HAP-1 (cell line): ENCODE data around the gene RPS5.

Experiments used
- DNase-seq, 2 experiments: peaks; one replicate each; pipeline ENCODE4 v3.0.0-alpha.2; 2016 to 2020; ENCODE audit warnings: low spot score in 2 of 2
- H3K27me3 ChIP-seq: fragments of 250-450 bp; sonication (Bioruptor Pico); 2 replicates; pipeline ENCODE4 v1.5.1; 2020; ENCODE audit warnings: low read depth, mild to moderate bottlenecking, moderate library complexity
- H3K36me3 ChIP-seq: fragments of 250-450 bp; sonication (Bioruptor Pico); replicated peaks from 2 replicates; pipeline ENCODE4 v1.5.1; 2020; ENCODE audit warnings: mild to moderate bottlenecking
- H3K4me1 ChIP-seq: fragments of 250-450 bp; sonication (Bioruptor Pico); 2 replicates; pipeline ENCODE4 v1.5.1; 2020; ENCODE audit warnings: mild to moderate bottlenecking
- H3K4me3 ChIP-seq: fragments of 250-450 bp; sonication (Bioruptor Pico); 2 replicates; pipeline ENCODE4 v1.5.1; 2020; ENCODE audit warnings: mild to moderate bottlenecking, moderate library complexity
- H3K9me3 ChIP-seq: fragments of 250-450 bp; sonication (Bioruptor Pico); 2 replicates; pipeline ENCODE4 v1.5.1; 2020; ENCODE audit warnings: mild to moderate bottlenecking, moderate library complexity
- in situ Hi-C: fragments of 300-500 bp; cut with MboI; formaldehyde crosslinking; loops from 3 replicates; pipeline ENCODE4 v1.14.3; 2020; ENCODE audit warnings: low sequenced_read_pairs, inconsistent platforms, mixed read lengths

The RPS5 gene

DNA sequence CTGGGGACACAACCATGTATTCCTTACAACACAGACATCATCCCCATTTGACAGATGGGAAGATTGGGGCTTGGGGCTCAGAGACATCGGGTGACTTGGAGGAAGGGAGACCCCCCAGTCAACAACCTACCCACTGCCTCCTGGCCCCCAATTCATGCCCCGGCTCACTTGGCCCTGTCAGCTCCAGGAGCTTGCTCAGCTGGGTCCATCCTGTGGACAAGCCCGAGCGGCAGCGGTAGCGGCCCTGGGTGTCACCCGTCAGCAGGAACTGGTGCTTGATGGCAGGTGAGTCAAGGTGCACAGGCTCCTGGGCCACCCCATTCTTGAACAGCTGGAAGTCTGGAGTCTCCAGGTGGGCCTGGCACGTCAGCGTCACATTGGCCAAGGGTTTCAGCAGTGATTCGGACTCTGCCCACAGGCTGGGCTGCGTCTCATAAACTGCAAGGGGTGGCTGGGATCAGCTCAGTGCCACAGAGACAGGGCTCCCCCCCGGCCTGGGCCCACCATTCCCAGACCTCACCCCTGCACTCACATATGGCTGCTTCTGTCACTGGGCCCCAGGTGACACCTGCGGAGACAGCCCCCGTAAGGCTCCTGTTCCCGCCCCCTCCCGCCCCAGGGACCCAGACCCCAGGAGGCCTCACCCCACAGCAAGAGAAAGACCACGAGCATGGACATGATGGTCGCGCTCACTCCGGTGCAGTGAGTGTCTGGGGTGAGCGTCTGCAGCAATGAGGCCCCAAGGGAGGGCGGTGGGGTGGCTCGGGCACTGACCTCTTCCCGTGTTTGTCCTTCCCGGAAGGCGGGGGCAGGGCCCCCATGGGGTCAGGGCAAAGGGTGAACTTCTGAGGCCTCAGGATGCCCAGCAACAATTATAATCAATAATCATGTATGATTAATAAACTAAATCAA lies 34.1 kb upstream of the RPS5 start, which contains the start of gene A1BG:
Gene A1BG, minus strand, starts transcription at position 733 of the 912 bp plus-strand sequence. Its CDS starts 55 bp downstream, at position 678.
- Histone ChIP-seq H3K9me3 (no peaks in the 10 kb centered on the region), H3K27me3 (no peaks in the 10 kb centered on the region), H3K4me3 (no peak within 1 kb of the TSS), H3K36me3 (no peaks in the 10 kb centered on the region), H3K4me1 (peaks cover 4% of the 10 kb centered on the region; the same call in 1 of the 2 replicates)
- in situ Hi-C loops: no loop called here
- DNase-seq: no peak

DNA sequence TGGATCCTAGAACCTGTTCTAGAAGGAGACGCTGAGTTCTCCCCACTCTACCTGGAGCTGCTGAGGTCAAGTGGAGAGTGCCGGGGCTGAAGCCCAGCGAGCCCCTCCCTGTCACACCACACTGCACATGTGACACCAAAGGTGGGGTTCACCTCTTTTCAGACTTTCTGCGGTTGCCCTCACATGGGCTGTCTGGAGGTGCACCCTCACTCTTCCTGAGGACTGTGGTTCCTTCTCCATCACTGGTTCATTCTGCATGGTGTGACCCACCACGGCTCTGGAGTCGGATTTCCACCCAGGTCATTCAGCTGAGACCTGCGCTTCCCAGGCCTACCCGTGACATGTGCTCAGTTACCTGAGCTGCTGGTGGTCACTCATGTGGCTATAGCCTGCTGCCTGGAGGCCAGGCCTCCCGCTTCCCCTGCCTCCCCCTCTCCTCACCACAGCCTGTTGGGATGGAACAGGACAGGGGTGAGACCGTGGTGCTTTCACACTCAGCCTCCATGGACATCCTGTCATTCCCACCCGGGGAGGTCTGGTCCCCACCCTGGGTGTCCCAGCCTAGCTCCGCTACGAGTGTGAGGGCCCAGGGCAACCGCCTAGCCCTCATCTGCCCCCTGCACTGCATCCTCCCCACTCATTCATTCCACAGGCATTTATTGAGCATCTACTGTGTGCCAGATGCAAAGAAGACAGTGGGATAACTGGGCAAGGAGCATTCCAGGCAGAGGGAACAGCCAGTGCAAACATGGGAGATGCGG lies 33.2 kb upstream of the RPS5 start:
- DNase-seq: no peak
- Histone ChIP-seq H3K27me3 (no peaks in the 10 kb centered on the region), H3K9me3 (no peaks in the 10 kb centered on the region), H3K4me1 (no peaks in the 10 kb centered on the region), H3K36me3 (no peaks in the 10 kb centered on the region), H3K4me3 (no peak overlapping the region)
- in situ Hi-C loops: no loop called here

DNA sequence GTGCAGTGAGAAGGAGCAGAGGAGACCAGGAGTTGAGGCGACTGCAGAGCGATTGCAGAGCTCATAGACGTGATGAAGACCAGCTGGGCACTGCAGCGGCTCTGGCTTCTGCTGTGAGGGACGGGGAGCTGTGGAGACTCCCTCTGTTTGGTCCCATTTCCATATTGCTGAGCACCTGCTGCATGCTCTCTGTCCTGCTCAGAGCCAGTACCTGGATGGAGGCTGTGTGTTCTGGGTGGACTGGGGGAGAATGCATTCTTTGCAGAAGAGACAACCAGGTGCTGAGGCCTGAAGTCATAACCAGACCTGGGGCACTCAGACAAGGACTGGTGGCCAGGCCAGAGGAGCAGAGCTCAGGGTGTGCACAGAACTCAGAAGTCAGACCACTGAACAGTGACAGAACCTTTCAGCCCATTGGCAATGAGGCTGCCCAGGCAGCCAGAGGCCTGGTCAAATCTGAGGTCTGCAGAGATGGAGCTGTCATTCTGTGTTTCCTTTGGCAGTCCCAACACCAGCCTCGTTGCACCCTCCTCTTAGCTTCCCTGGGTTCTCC lies 32.5 kb upstream of the RPS5 start:
- Histone ChIP-seq H3K27me3 (no peaks in the 10 kb centered on the region), H3K36me3 (no peaks in the 10 kb centered on the region), H3K4me3 (no peak overlapping the region), H3K9me3 (no peaks in the 10 kb centered on the region), H3K4me1 (no peaks in the 10 kb centered on the region)
- no peak for DNase-seq
- in situ Hi-C loops: no loop called here

DNA sequence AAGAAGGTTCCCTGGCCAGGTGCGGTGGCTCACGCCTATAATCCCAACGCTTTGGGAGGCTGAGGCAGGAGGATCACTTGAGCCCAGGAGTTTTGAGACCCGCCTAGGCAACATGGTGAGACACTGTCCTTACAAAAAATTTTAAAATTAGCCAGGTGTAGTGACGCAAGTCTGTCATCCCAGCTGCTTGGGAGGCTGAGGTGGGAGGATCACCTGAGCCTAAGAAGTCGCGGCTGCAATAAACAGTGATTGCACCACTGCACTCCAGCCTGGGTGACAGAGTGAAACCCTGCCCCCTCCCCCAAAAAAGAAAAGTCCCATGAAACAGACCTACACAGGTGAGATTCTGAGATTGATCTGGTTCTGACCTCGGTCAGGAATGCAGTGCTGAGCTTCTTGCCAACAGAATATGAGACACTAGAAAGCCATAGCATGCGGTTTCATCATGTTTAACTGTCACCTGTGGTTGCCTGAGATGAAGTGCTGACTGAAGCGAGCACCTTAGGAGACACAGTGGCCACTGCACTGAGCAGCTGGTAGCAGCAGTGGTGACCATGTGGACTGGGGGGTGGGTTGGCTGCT lies 31.8 kb upstream of the RPS5 start:
- DNase-seq: no peak
- Histone ChIP-seq H3K9me3 (no peaks in the 10 kb centered on the region), H3K36me3 (no peaks in the 10 kb centered on the region), H3K27me3 (no peaks in the 10 kb centered on the region), H3K4me1 (no peaks in the 10 kb centered on the region), H3K4me3 (no peak overlapping the region)
- in situ Hi-C loops: no loop called here

DNA sequence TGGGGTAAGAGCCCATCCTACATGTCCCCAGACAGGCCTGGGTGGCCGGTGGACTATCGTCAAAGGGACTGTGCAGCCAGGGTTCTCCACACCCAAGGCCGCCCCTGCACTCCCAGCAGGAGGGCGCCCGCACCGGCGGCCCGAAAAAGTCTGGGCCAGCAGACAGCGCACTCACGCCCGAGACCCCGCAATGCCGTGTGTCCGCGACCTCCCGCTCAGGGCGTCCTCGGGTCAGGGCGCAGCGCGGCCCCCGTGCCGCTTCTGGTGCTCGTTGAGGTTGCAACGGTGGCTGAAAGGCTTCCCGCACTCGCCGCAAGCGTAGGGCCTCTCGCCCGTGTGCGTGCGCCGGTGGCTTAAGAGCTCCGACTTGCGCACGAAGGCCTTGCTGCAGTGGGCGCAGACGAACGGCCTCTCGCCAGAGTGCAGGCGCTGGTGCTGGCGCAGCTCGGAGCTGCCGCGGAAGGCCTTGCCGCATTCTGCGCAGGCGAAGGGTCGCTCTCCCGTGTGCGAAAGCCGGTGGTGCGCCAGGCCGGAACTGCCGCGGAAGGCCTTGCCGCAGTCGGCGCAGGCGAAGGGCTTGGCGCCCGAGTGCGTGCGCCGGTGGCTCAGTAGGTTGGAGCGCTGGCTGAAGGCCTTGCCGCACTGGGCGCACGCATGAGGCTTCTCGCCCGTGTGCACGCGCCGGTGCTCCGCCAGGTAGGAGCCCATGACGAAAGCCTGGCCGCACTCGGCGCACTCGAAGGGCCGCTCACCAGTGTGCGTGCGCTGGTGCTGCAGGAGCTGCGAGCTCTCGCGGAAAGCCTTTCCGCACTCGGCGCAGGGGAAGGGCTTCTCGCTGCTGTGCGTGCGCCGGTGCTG lies 30.9 kb upstream of the RPS5 start:
- Histone ChIP-seq H3K9me3 (no peaks in the 10 kb centered on the region), H3K4me3 (no peak overlapping the region), H3K36me3 (no peaks in the 10 kb centered on the region), H3K4me1 (no peaks in the 10 kb centered on the region; the same call in 1 of the 2 replicates), H3K27me3 (no peaks in the 10 kb centered on the region)
- DNase-seq: no peak
- in situ Hi-C loops: no loop called here

DNA sequence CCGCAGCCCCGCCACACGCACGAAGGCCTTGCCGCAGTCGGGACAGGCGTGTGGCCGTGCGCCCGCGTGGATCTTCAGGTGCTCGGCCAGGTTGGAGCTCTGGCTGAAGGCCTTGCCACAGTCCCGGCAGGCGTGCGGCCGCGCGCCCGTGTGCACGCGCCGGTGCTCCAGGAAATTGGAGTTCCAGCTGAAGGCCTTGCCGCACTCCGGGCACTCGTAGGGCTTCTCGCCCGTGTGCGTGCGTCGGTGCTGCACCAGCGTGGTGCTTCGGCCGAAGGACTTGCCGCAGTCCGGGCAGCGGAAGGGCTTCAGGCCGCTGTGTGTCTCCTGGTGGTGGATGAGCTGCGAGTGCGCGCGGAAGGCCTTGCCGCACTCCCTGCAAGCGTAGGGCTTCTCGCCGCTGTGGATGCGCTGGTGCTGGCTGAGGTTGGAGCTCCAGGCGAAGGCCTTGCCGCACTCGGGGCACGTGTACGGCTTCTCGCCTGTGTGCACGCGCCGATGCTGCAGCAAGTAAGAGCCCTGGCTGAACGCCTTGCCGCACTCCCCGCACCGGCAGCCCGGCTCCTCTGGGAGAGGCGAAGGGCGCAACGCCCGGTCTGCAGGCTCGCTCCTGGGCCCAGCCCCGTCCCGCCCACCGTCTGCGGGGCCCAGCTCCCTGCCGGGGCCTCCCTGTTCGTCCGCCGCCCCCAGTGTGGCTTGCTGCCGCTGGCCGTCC lies 30.1 kb upstream of the RPS5 start:
- no peak overlapping the region for H3K4me3 ChIP-seq
- DNase-seq: no peak
- no peaks in the 10 kb centered on the region for H3K27me3 ChIP-seq
- no peaks in the 10 kb centered on the region for H3K9me3 ChIP-seq
- no peaks in the 10 kb centered on the region for H3K36me3 ChIP-seq
- in situ Hi-C loops: no loop called here
- peaks cover 6% of the 10 kb centered on the region; the same call in 1 of the 2 replicates for H3K4me1 ChIP-seq

DNA sequence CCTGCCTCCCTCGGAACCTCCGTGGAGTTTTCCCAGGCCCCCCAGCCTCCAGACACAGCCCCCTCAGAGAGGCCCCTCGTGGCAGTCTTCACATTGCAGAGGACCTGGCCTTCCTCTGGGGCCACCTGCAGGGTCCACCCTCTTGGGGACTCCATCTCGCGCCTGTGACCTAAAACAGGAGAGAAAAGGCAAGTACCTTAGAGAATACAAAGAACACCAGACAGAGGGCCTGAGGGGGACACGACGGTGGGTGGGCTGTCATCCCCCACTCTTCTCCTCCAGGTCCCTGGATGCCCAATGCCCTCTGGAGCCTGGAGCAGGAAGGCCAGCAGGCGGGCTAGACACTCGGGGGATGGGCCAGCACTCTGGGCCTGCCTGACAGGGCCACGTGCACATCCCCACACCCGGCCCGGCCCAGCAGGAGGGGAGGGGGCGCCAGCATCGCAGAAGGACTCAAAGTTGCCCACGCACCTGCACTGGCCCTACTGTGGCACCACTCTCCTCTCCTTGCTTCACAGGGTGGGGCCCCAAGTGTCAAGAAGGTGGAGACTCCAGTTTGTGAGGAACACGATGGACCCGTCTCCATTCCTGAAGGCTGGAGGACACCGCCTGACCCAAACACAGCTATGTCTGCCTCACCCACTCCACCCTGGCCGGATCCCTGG lies 29.5 kb upstream of the RPS5 start:
- DNase-seq: no peak
- H3K4me3 ChIP-seq: no peak overlapping the region
- in situ Hi-C loops: no loop called here
- H3K9me3 ChIP-seq: no peaks in the 10 kb centered on the region
- H3K27me3 ChIP-seq: no peaks in the 10 kb centered on the region
- H3K36me3 ChIP-seq: peaks cover 3% of the 10 kb centered on the region; the same call in 1 of the 2 replicates
- peaks cover 6% of the 10 kb centered on the region; the same call in 1 of the 2 replicates for H3K4me1 ChIP-seq

DNA sequence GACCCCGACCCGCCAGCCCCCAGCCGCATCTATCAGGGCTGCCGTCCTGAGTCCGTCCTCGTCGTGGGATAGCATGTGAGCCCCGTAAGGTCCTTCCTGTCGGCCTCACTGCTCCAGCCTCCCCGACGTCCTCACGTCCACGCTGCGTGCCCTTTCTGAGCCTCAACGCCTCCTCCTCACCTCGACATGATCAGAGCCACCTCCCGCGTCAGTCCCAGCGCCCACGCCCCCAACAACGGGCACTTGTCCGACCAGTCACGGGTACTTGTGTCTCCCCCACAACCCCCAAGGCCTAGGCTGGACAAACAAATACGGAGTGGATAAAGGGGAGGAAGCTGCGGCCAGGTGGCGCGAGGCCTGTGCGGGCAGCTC lies 25.2 kb upstream of the RPS5 start:
- peak; percentile 8 to 65 for DNase-seq

DNA sequence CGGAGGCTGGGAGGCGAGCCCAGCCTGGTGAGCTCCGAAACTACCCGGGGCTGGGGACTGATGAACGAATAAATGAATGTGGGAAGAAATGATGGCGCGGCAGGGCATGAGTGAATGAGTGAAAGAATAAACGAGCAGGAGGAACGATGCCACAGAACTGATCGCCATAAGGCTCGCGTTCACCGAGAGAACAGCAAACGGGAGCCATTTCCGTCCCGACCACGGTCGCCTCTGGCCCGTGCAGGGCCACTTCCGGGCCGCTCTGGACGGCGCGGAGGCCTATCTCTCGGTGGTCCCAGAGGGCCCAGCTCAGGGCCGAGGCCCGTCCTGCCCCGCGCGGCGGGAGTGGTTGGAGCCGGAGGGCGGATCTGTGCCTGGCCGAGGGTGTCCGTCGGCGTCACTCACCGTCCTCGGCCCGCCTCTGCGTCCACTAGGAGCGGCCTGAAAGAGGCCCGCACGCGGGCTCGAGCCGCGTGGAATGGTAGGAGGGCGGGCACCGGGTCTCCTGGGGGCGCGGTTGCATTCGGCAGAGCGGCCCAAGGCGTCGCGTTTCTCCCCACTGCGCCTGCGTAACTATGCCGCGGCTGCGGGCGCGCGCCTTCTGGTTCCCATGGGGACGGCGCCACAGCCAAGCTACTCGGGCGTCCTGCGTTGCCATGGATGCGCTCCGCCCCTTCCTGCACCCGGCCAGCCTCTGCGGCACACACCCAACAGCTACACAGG lies 24.6 kb upstream of the RPS5 start, which contains the start of gene ZNF497:
Gene ZNF497, minus strand, starts transcription at position 480 of the 723 bp plus-strand sequence. CDS start 5,116 bp downstream, outside the sequence.
- Histone ChIP-seq H3K9me3 (no peaks in the 10 kb centered on the region), H3K27me3 (no peaks in the 10 kb centered on the region), H3K4me1 (peaks cover 6% of the 10 kb centered on the region; the same call in 1 of the 2 replicates), H3K36me3 (peaks cover 3% of the 10 kb centered on the region; the same call in 1 of the 2 replicates), H3K4me3 (peak within 1 kb of the TSS; percentile 92)
- DNase-seq: peak; percentile 90 to 98
- in situ Hi-C loops: no loop called here

More for the DNA sequence above, 25.2 kb upstream of the RPS5 start:
- H3K4me1 ChIP-seq: peaks cover 6% of the 10 kb centered on the region; the same call in 1 of the 2 replicates
- H3K9me3 ChIP-seq: no peaks in the 10 kb centered on the region
- peak overlapping the region; percentile 92 for H3K4me3 ChIP-seq
- H3K36me3 ChIP-seq: peaks cover 3% of the 10 kb centered on the region; the same call in 1 of the 2 replicates
- no peaks in the 10 kb centered on the region for H3K27me3 ChIP-seq
- in situ Hi-C loops: no loop called here

DNA sequence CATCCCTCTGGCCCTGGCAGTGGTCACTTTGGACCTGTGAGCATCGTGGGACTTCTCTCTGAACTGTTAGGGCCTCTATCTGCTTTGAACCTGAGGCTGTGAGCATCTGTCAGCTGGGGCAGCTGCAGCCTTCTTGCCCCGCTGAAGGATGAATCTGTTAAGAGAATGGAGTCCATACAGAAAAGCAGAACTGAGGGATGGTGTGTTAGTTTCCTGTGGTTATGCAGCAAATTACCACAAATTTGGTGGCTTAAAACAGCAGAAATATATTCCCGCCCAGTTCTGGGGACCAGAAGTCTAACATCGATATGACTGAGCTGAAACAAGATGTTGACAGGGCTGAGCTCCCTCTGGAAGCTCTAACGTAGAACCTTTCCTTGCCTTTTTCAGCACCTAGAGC lies 22.9 kb upstream of the RPS5 start:
- H3K36me3 ChIP-seq: peaks cover 3% of the 10 kb centered on the region; the same call in 1 of the 2 replicates
- DNase-seq: no peak
- no peaks in the 10 kb centered on the region for H3K27me3 ChIP-seq
- H3K9me3 ChIP-seq: no peaks in the 10 kb centered on the region
- H3K4me1 ChIP-seq: peaks cover 6% of the 10 kb centered on the region; the same call in 1 of the 2 replicates
- H3K4me3 ChIP-seq: no peak overlapping the region
- in situ Hi-C loops: no loop called here
